HG02623 (cell line): ENCODE data around the gene MLST8.

Experiments used
- ATAC-seq: cut with Tn5 transposase; IDR thresholded peaks from one replicate; pipeline ENCODE4 v1.9.1; 2021; ENCODE audit warnings: moderate library complexity; ENCODE audit not compliant: unreplicated experiment

Gene MLST8

GRCh38 chr16:2205104-2205966 lies at the start of gene MLST8:
Gene MLST8 (plus strand): TSS chr16:2205454. CDS start chr16:2206086, 632 bp downstream.
- peak; percentile 71 for ATAC-seq

- no peak for ATAC-seq
These were observed 49.0 kb upstream of the MLST8 start for GRCh38 chr16:2155977-2156848.

GRCh38 chr16:2156849-2157224 lies 48.4 kb upstream of the MLST8 start:
- no peak for ATAC-seq

GRCh38 chr16:2157480-2158261 lies 47.6 kb upstream of the MLST8 start:
- ATAC-seq = no peak

GRCh38 chr16:2158262-2158638 lies 47.0 kb upstream of the MLST8 start:
- no peak for ATAC-seq

GRCh38 chr16:2159175-2159838 lies 45.9 kb upstream of the MLST8 start:
- ATAC-seq = no peak

GRCh38 chr16:2160915-2161551 lies 44.2 kb upstream of the MLST8 start:
- no peak for ATAC-seq

GRCh38 chr16:2161911-2162310 lies 43.3 kb upstream of the MLST8 start:
- ATAC-seq = no peak

- no peak for ATAC-seq
These were observed 42.6 kb upstream of the MLST8 start for GRCh38 chr16:2162676-2163118.

GRCh38 chr16:2163211-2163881 lies 41.9 kb upstream of the MLST8 start:
- no peak for ATAC-seq

GRCh38 chr16:2165861-2166260 lies 39.4 kb upstream of the MLST8 start:
- ATAC-seq = no peak

- ATAC-seq = no peak
These were observed 38.8 kb upstream of the MLST8 start for GRCh38 chr16:2166263-2167067.

GRCh38 chr16:2167068-2167638 lies 38.1 kb upstream of the MLST8 start:
- no peak for ATAC-seq

GRCh38 chr16:2170080-2170479 lies 35.2 kb upstream of the MLST8 start:
- ATAC-seq = no peak

GRCh38 chr16:2170587-2171435 lies 34.4 kb upstream of the MLST8 start:
- no peak for ATAC-seq

GRCh38 chr16:2171601-2172178 lies 33.6 kb upstream of the MLST8 start:
- no peak for ATAC-seq

GRCh38 chr16:2172688-2173335 lies 32.4 kb upstream of the MLST8 start:
- ATAC-seq = no peak
